A549 treated with Mapracorat at 1 μM for 4 hours (cell line): Measurements from ENCODE around the gene ACADS. TPM values are rescaled to one million over a fixed set of nuclear protein-coding genes. Genes with fewer than 3 reads are reported as not detected.

Experiments
- total RNA-seq: library from RNA; stranded (reverse); fragments of 200-300 nt; extraction: Qiagen RNA extraction; gene quantifications from 5 replicates; pipeline ENCODE4 v1.2.3, GENCODE V29; 2022

The ACADS gene
- 8.5 to 13.0 TPM (median 11.0 TPM) in 5 replicates for total RNA-seq

GRCh38 chr12:120725659-120726509 lies at the start of gene ACADS:
Gene ACADS (plus strand): TSS chr12:120725826. CDS start chr12:120725886, 60 bp downstream.

GRCh38 chr12:120686690-120687577 lies 38.7 kb upstream of the ACADS start, which contains the start of gene MLEC:
Gene MLEC (plus strand): TSS chr12:120687149. CDS start chr12:120687297, 148 bp downstream.

GRCh38 chr12:120710031-120710804 lies 15.4 kb upstream of the ACADS start, which contains the start of gene UNC119B:
Gene UNC119B (plus strand): TSS chr12:120710458. CDS start chr12:120710475, 17 bp downstream.

Other genes starting within 250 kb of the ACADS start
- gene DYNLL1, start 229.7 kb upstream of the ACADS start, total RNA-seq = 544 to 693 TPM (median 587 TPM) in 5 replicates
- gene COQ5, start 196.7 kb upstream of the ACADS start, total RNA-seq = 26.9 to 30.4 TPM (median 28.1 TPM) in 5 replicates
- 93.9 to 107 TPM (median 98.6 TPM) in 5 replicates for gene RNF10, start 191.5 kb upstream of the ACADS start, total RNA-seq
- 50.2 to 56.1 TPM (median 51.5 TPM) in 5 replicates for gene POP5, start 144.4 kb upstream of the ACADS start, total RNA-seq
- 0.14 to 0.33 TPM (median 0.22 TPM) in 5 replicates for gene CABP1, start 85.2 kb upstream of the ACADS start, total RNA-seq
- gene MLEC, start 38.7 kb upstream of the ACADS start, total RNA-seq = 80.3 to 96.0 TPM (median 82.9 TPM) in 5 replicates
- gene UNC119B, start 15.4 kb upstream of the ACADS start, total RNA-seq = 23.4 to 28.2 TPM (median 26.7 TPM) in 5 replicates
- 42.3 to 60.8 TPM (median 47.4 TPM) in 5 replicates for gene SPPL3, start 178.5 kb downstream of the ACADS start, total RNA-seq